Measurements from ENCODE around the gene SUCO. TPM values are rescaled to one million over a fixed set of nuclear protein-coding genes. Genes with fewer than 3 reads are reported as not detected.

SUCO gene
- total RNA-seq, 1 experiment from 2014 or later = 84.6 TPM

- CTCF ChIA-PET = interaction anchor here (0.5 to 1.5 kb wide), 11 partner anchors 10 to 530 kb away, joined by 3 to 31 read pairs (median 4); no protein-coding TSS in a partner anchor
- intact Hi-C loops (cut with micrococcal nuclease; ENCODE audit: unreplicated experiment) = loop anchor here (1.0 to 5.0 kb wide), 3 partner anchors 50 to 185 kb away; no protein-coding TSS in a partner anchor
- peak overlapping the region; percentile 85 for H3K4me3 Mint-ChIP-seq (ENCODE audit: low read depth, unreplicated experiment)
- DNase-seq = peak; percentile 90
- TF ChIP-seq CTCF (IDR thresholded peaks at IDR 0.05; ENCODE audit: unreplicated experiment) = no peak
- peaks cover 42% of the 10 kb centered on the region for H3K36me3 Mint-ChIP-seq (ENCODE audit: insufficient read depth, unreplicated experiment)
- no peaks in the 10 kb centered on the region for H3K9me3 Mint-ChIP-seq (ENCODE audit: low read depth, unreplicated experiment)
- H3K27me3 Mint-ChIP-seq (ENCODE audit: unreplicated experiment) = no peaks in the 10 kb centered on the region
- H3K4me1 Mint-ChIP-seq (ENCODE audit: low read depth, unreplicated experiment) = peaks cover 35% of the 10 kb centered on the region
- BruUV-seq (replicated peaks) = no TSS peak
- H3K27ac Mint-ChIP-seq (ENCODE audit: unreplicated experiment) = peak overlapping the region; percentile 99
These were observed 709 bp upstream of the SUCO start for GRCh38 chr1:172532183-172532699.

DNA sequence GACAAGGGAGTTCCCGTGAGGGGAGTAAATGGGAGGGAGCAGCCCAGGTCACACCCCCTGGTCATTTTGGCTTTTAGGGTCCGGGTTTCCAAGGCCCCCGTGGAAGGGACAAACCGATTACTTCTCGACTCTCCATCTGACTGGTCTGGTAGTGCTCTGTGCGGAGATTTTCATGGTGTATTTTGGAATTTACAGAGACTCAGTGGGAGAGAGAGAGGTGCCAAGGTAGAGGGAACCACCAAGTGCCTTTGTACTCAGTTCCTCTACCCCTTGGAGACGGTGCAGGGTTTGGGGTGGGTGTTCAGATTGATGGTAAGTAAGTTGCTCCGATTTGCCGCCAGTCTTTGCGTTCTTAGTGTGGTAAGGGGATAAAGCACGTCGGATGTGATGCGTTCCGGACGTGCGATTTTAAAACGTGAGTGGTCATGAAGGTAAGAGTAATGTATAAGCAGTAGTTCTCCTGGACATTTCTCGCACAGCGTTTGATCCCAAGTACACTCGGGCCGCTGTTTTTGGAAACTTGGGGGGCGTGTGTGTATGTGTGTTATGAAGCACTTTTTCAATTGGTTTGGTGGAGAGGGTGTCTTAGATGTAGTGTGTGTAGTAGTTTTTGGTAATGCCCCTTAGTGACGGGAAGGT is 682 bp downstream of the SUCO start:
- TF ChIP-seq CTCF (IDR thresholded peaks at IDR 0.05; ENCODE audit: unreplicated experiment) = no peak
- peaks cover 48% of the 10 kb centered on the region for H3K4me1 Mint-ChIP-seq (ENCODE audit: low read depth, unreplicated experiment)
- peak overlapping the region; percentile 85 for H3K4me3 Mint-ChIP-seq (ENCODE audit: low read depth, unreplicated experiment)
- H3K27me3 Mint-ChIP-seq (ENCODE audit: unreplicated experiment) = no peaks in the 10 kb centered on the region
- CTCF ChIA-PET = interaction anchor here (1.5 kb wide), 1 partner anchor 84 kb away, joined by 31 read pairs; no protein-coding TSS in a partner anchor
- intact Hi-C loops (cut with micrococcal nuclease; ENCODE audit: unreplicated experiment) = loop anchor here (5.0 kb wide), 2 partner anchors 51 to 184 kb away; no protein-coding TSS in a partner anchor
- H3K9me3 Mint-ChIP-seq (ENCODE audit: low read depth, unreplicated experiment) = no peaks in the 10 kb centered on the region
- peak overlapping the region; percentile 99 for H3K27ac Mint-ChIP-seq (ENCODE audit: unreplicated experiment)
- H3K36me3 Mint-ChIP-seq (ENCODE audit: insufficient read depth, unreplicated experiment) = peaks cover 42% of the 10 kb centered on the region
- BruUV-seq (replicated peaks) = no TSS peak
- no peak for DNase-seq

DNA sequence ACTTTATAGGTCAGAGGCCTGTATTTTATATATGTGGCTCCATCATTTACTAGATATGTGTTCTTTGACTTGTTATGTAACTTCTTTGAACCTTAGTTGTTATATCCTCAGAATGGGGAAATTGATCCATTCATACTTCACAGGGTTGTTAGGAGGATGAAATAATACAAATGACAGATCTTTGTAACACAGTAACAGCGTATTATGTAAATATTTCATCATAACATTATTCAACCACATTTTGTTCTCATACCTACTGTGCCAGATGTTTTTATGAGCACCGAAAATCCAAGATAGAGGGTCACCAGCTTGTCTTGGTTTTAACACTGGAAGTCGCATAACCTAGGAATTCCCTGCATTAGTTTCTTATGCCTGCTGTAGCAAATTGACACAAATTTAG is 3.3 kb downstream of the SUCO start:
- intact Hi-C loops (cut with micrococcal nuclease; ENCODE audit: unreplicated experiment) = loop anchor here (5.0 kb wide), 1 partner anchor 51 kb away; no protein-coding TSS in a partner anchor
- DNase-seq = no peak
- Mint-ChIP-seq H3K9me3 (ENCODE audit: low read depth, unreplicated experiment) (no peaks in the 10 kb centered on the region), H3K27me3 (ENCODE audit: unreplicated experiment) (no peaks in the 10 kb centered on the region), H3K27ac (ENCODE audit: unreplicated experiment) (peak overlapping the region; percentile 32), H3K36me3 (ENCODE audit: insufficient read depth, unreplicated experiment) (peaks cover 41% of the 10 kb centered on the region), H3K4me3 (ENCODE audit: low read depth, unreplicated experiment) (no peak overlapping the region), H3K4me1 (ENCODE audit: low read depth, unreplicated experiment) (peaks cover 58% of the 10 kb centered on the region)
- no TSS peak for BruUV-seq (replicated peaks)
- no peak for TF ChIP-seq CTCF (IDR thresholded peaks at IDR 0.05; ENCODE audit: unreplicated experiment)
- CTCF ChIA-PET = interaction anchor here (1.0 kb wide), 1 partner anchor 39 kb away, joined by 3 read pairs; no protein-coding TSS in a partner anchor

DNA sequence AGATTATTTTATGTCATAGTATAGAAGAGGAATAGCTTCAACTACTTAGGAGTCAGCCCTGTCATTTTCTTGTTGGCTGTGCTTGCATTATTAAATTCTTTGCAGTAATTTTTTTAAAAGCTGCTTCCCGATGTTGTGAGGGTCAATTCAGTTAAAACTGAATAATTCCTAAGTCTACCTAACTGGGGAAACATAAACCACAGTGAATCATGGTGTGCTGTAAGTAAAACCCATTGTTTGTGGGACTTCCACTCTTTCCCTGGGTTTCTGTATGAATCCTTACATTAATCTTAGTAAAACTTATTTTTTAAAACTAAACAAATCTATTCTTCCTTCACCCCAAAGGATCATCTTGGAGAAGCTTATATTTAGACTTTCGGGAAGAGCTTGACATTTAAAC is 4.4 kb downstream of the SUCO start:
- Mint-ChIP-seq H3K9me3 (ENCODE audit: low read depth, unreplicated experiment) (no peaks in the 10 kb centered on the region), H3K27ac (ENCODE audit: unreplicated experiment) (no peak overlapping the region), H3K4me3 (ENCODE audit: low read depth, unreplicated experiment) (peak overlapping the region; percentile 6), H3K4me1 (ENCODE audit: low read depth, unreplicated experiment) (peaks cover 66% of the 10 kb centered on the region), H3K27me3 (ENCODE audit: unreplicated experiment) (no peaks in the 10 kb centered on the region), H3K36me3 (ENCODE audit: insufficient read depth, unreplicated experiment) (peaks cover 35% of the 10 kb centered on the region)
- intact Hi-C loops (cut with micrococcal nuclease; ENCODE audit: unreplicated experiment) = loop anchor here (5.0 kb wide), 1 partner anchor 50 kb away; no protein-coding TSS in a partner anchor
- no TSS peak for BruUV-seq (replicated peaks)
- TF ChIP-seq CTCF (IDR thresholded peaks at IDR 0.05; ENCODE audit: unreplicated experiment) = no peak
- DNase-seq = no peak
- CTCF ChIA-PET = interaction anchor here (1.1 kb wide), 1 partner anchor 86 kb away, joined by 3 read pairs; no protein-coding TSS in a partner anchor
